ENCODE measurements around the gene TRIP11.

TRIP11 gene

DNA sequence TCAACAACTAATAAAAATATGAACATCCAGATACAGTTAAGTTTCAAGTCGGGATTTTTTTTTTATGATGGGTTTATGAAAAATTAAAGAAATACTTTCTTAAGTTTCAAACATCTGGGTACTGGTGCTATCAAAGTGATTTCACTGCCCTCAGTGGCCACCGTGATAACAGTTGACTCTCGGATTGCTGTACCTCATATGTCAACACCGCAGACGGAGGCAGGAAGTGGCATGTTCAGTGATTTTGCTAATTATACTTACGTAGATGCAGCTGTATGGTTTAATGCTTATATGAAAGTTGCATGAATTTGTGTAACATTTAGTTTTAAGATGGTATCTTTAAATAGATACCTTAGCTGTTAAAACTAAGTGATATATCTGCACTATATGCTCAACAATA lies 71.6 kb downstream of the TRIP11 start:
- Histone ChIP-seq H3K4me3 (ENCODE audit: low read depth, low read length, poor library complexity, severe bottlenecking) (no peak overlapping the region), H4K20me1 (ENCODE audit: insufficient read depth, low read length) (no peaks in the 10 kb centered on the region), H3K9me2 (ENCODE audit: low read depth, low read length) (no peaks in the 10 kb centered on the region), H3K27ac (ENCODE audit: low read depth, low read length, poor library complexity, severe bottlenecking) (no peak overlapping the region), H3K4me1 (ENCODE audit: insufficient read depth, low read length, severe bottlenecking) (peaks cover 7% of the 10 kb centered on the region), H2AFZ (ENCODE audit: low read length) (no peak overlapping the region), H3K9ac (ENCODE audit: low read length) (no peak overlapping the region), H3K9me3 (ENCODE audit: low read length) (no peaks in the 10 kb centered on the region), H3K79me2 (ENCODE audit: insufficient read depth, low read length) (no peaks in the 10 kb centered on the region), H3K4me2 (ENCODE audit: low read length) (no peak overlapping the region), H3K27me3 (ENCODE audit: insufficient read depth, low read length) (no peaks in the 10 kb centered on the region), H3F3A (ENCODE audit: insufficient read depth, low read length) (no peaks in the 10 kb centered on the region), H3K36me3 (ENCODE audit: insufficient read depth, low read length) (peaks cover 45% of the 10 kb centered on the region)
- TF ChIP-seq, protein P1, sequence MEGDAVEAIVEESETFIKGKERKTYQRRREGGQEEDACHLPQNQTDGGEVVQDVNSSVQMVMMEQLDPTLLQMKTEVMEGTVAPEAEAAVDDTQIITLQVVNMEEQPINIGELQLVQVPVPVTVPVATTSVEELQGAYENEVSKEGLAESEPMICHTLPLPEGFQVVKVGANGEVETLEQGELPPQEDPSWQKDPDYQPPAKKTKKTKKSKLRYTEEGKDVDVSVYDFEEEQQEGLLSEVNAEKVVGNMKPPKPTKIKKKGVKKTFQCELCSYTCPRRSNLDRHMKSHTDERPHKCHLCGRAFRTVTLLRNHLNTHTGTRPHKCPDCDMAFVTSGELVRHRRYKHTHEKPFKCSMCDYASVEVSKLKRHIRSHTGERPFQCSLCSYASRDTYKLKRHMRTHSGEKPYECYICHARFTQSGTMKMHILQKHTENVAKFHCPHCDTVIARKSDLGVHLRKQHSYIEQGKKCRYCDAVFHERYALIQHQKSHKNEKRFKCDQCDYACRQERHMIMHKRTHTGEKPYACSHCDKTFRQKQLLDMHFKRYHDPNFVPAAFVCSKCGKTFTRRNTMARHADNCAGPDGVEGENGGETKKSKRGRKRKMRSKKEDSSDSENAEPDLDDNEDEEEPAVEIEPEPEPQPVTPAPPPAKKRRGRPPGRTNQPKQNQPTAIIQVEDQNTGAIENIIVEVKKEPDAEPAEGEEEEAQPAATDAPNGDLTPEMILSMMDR (IDR thresholded peaks at IDR 0.05; ENCODE audit: low read length) = no peak
- TF ChIP-seq EZH2 (IDR thresholded peaks at IDR 0.05; ENCODE audit: borderline replicate concordance, low read length) = no peak

DNA sequence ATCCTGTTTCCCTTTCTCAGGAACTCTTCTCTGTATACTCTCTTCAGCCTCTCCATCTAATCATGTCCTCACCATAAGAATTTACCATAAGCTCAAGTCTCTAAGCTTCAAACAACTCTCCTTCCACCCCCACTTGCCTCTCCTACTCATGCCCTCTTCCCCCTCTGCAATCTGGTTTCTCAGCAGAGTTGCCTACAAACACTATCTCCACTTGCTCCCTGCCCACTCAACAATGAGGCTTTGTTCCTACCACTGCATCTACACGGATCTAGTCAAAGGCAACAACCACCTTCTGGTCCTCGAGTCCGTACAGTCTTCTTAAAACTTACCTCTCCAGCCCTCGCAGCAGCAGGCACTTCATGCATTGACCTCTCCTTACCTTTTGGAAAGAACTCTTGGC lies 75.1 kb downstream of the TRIP11 start:
- no peaks in the 10 kb centered on the region for H3K9me3 ChIP-seq (ENCODE audit: low read length)
- peaks cover 22% of the 10 kb centered on the region for H3K36me3 ChIP-seq (ENCODE audit: insufficient read depth, low read length)
- no peaks in the 10 kb centered on the region for H3F3A ChIP-seq (ENCODE audit: insufficient read depth, low read length)
- H3K27me3 ChIP-seq (ENCODE audit: insufficient read depth, low read length) = no peaks in the 10 kb centered on the region
- TF ChIP-seq, protein P1 (IDR thresholded peaks at IDR 0.05; ENCODE audit: low read length) = no peak
- no peak for TF ChIP-seq EZH2 (IDR thresholded peaks at IDR 0.05; ENCODE audit: borderline replicate concordance, low read length)
- H3K79me2 ChIP-seq (ENCODE audit: insufficient read depth, low read length) = no peaks in the 10 kb centered on the region
- H2AFZ ChIP-seq (ENCODE audit: low read length) = no peak overlapping the region
- H4K20me1 ChIP-seq (ENCODE audit: insufficient read depth, low read length) = no peaks in the 10 kb centered on the region
- no peaks in the 10 kb centered on the region for H3K9me2 ChIP-seq (ENCODE audit: low read depth, low read length)
- H3K4me1 ChIP-seq (ENCODE audit: insufficient read depth, low read length, severe bottlenecking) = peaks cover 7% of the 10 kb centered on the region
- no peak overlapping the region for H3K4me2 ChIP-seq (ENCODE audit: low read length)
- H3K9ac ChIP-seq (ENCODE audit: low read length) = no peak overlapping the region
- H3K27ac ChIP-seq (ENCODE audit: low read depth, low read length, poor library complexity, severe bottlenecking) = no peak overlapping the region
- H3K4me3 ChIP-seq (ENCODE audit: low read depth, low read length, poor library complexity, severe bottlenecking) = no peak overlapping the region

DNA sequence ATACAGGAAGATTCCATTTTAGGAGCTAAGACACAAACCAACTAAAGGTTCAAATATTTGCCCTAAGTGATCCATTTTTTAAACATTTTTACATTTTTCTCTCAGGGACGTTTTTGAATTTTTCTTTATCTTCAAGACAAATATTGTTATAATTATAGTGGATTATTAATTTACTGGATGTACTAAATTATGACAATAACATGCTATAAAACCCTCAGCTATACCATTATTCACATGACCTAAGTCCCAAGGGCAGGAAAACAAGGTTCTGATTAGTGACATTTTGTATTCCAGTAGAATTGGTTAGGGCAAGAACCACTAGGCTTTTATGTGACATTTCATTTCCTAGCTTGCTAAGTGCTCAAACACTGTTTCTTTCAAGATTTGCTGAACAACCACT lies 75.8 kb downstream of the TRIP11 start:
- TF ChIP-seq, protein P1 (IDR thresholded peaks at IDR 0.05; ENCODE audit: low read length) = no peak
- no peak for TF ChIP-seq EZH2 (IDR thresholded peaks at IDR 0.05; ENCODE audit: borderline replicate concordance, low read length)
- Histone ChIP-seq H3K36me3 (ENCODE audit: insufficient read depth, low read length) (peaks cover 15% of the 10 kb centered on the region), H3K27me3 (ENCODE audit: insufficient read depth, low read length) (no peaks in the 10 kb centered on the region), H3F3A (ENCODE audit: insufficient read depth, low read length) (no peaks in the 10 kb centered on the region), H3K79me2 (ENCODE audit: insufficient read depth, low read length) (no peaks in the 10 kb centered on the region), H2AFZ (ENCODE audit: low read length) (no peak overlapping the region), H3K4me1 (ENCODE audit: insufficient read depth, low read length, severe bottlenecking) (peaks cover 7% of the 10 kb centered on the region), H3K9ac (ENCODE audit: low read length) (no peak overlapping the region), H3K27ac (ENCODE audit: low read depth, low read length, poor library complexity, severe bottlenecking) (no peak overlapping the region), H3K9me2 (ENCODE audit: low read depth, low read length) (no peaks in the 10 kb centered on the region), H3K4me3 (ENCODE audit: low read depth, low read length, poor library complexity, severe bottlenecking) (no peak overlapping the region), H4K20me1 (ENCODE audit: insufficient read depth, low read length) (no peaks in the 10 kb centered on the region), H3K4me2 (ENCODE audit: low read length) (no peak overlapping the region), H3K9me3 (ENCODE audit: low read length) (no peaks in the 10 kb centered on the region)
